Activated CD4-positive, alpha-beta T cell treated with anti-CD3 and anti-CD28 coated beads, Interleukin-2, Interleukin-4, amounts not matched to agents 100 ng/mL and 50 ng/mL, durations not matched to agents 16 hours and 8 hours (primary cell): ENCODE measurements around the gene ARX.

Experiments used
- DNase-seq: peaks from one replicate; pipeline ENCODE4 v3.0.0-alpha.2; 2020; ENCODE audit warnings: low spot score

ARX gene

DNA sequence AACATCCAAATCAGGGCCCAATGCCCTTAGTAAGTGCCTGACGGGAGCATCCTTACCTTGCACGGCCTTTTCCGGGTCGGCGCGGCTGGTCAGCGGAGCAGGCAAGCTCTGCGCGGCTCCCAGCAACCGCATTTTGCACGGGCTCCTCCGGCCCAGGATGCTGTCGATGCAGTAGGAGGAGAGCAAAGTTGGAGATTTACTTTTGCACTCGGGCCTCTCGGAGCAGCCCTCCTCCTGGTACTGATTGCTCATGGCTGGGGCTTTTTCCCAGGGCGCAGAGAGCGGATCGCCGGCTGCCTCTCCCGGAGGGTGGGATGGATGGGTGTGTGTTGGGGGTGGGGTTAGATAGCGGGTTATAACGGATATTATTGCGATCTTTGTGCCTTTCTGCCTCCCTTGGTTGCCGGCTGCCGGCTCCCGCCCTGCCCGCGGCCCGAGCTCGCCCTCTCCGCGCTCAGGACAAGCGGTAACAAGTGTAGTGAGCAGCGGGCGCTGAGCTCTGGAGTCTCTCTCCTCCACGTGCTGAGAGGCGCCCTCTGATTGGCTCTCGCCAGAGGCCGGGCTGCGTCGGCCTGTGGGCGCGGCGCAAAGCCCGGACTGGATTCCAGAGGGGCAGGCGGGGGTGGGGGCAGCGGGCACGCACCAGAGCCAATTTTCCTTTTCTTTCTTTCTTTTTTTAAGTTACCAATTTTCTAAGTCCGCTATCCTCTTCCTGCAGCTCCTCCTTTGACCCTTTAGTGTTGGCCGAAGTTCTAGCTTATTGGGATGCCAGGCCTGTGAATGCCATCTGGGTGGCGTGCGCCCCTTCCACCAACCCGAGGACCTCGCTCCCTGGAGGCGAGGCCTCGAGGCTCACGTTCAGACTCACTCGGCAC, at the start of gene ARX:
TSS of gene ARX (minus strand) at position 480 of the 875 bp plus-strand sequence. CDS start at position 252, 228 bp downstream.
- DNase-seq = peak; percentile 31

DNA sequence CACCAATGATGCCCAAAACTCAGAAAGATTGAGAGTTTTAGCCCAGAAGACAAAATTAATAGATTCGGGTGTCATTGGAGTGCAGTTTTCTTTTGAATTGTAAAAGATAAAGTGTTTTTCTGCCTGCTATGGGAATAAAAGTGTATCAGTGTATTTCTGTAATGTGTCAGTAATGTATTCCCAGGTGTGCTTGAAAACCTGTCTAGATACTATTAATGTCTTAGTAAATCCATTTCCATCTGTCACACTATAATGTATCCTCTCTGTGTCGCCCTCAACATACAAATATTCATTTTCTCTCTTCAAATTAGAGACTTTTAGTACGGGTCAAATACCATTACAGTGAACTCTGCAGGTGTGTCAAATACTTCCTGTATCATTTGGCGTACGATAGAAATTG, 43.5 kb upstream of the ARX start:
- no peak for DNase-seq

DNA sequence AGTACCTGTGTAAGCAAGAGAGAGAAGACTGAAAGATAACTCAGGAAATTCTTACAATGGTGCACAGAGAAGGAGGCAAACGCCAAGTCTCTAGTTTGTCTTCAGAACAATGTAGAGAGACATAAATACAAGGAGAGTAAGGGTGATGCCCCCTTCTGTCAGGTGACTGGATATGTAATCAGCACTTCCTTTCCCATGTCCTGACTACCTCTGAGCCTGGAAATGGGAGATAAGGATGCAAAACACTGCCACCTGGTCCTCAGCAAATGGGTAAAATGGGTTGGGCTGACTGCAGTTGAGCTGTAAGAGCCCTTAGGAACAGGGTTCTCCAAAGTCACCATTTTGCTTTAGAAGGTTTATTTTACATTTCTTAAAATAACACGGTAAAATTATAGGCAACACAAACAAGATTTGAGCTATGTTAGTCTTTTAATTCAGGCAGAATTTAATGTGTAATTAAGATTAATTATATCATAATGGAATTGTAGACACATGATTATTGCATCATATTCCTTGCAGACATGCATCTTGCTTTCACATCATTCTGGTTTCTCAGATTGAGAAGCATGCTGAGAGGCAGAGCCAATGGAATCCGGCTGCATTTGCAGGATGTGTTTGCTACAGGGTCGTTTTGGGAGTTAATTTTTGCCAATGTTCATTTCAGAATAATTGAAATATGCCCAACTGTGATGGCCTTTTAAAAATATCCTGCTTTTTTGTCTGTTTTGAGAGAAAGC, 37.2 kb upstream of the ARX start:
- DNase-seq = no peak

GRCh38 chrX:25049971-25050370, 34.2 kb upstream of the ARX start:
- no peak for DNase-seq

DNA sequence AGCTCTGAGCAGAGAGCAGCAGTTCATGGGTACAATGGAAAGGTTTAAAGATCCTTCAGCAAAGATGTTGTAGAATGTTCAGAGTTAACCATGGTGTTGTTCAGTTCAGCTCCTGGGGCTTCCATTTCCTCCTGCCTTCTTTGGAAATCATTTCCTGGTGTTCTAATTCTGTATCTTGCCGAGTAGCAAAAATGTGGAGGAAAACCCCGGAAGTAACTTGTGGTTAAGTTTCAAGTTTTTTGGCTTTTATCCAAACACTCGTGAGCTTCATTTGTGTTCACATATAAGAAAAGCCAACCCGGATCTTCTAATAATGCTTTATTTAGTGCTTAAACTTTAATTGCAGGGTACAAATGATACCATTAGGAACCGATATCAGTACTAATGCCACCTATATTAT, 33.6 kb upstream of the ARX start:
- DNase-seq = no peak

DNA sequence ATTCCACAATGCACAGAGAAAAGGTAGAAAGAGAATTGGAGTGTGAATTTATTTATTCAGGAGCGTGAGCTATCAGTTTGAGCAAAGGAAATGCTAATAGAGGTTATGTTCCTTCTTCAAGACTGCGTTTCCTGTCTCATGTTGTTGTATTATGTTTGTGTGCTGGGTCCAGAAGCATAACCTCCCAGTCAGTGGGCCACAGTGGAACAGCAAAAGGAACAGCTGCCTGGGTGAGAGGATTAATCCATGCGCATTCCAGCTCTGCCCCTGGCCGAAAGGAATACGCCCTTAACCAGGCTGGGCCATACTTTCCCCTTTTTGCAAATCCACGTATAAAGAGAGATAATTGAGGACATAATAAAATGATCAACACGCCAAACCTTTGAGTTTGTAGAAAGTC, 32.4 kb upstream of the ARX start:
- no peak for DNase-seq

- DNase-seq = no peak
Measured at GRCh38 chrX:25043192-25043591, 27.4 kb upstream of the ARX start.

DNA sequence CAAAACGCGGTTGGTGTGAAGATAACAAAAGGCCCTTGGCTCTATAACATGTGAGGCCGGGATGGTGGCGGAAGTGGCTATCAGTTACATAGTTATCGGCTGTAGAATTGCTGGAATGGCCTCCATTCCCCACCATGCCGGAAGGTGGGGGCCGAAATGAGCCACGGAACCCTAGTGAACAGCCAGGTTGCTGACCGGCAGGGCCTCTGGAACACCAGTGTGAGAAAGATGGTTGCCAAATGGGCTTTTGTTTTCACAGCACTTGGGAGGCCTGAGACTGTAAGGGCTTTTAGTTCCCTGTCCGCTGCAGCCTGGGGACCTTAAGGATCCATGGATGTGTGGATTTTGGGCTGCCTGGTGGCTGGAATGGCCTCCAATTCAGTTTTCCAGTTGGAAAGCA, 23.3 kb upstream of the ARX start:
- DNase-seq = no peak

DNA sequence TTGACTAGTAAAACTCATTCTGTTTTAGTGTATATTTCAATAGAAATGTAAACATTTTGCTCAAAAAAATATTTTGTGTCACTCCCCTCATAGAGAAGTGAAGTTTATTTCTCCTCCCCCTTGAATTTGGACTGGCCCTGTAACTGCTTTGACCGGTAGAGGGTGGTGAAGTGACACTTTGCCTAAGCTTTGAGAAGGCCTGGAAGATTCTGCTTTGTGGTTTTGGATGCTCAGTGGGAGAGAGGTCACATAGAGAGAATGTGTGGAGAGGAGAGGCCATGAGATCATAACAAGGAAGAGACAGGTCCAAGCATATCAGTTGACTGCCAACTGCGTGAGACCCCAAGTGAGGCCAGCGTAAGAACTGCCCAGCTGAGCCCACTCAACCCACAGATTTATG, 19.1 kb upstream of the ARX start:
- DNase-seq = no peak

- DNase-seq = no peak
Measured at GRCh38 chrX:25029288-25029825, 13.6 kb upstream of the ARX start.

GRCh38 chrX:25028726-25029125, 13.0 kb upstream of the ARX start:
- DNase-seq = no peak

DNA sequence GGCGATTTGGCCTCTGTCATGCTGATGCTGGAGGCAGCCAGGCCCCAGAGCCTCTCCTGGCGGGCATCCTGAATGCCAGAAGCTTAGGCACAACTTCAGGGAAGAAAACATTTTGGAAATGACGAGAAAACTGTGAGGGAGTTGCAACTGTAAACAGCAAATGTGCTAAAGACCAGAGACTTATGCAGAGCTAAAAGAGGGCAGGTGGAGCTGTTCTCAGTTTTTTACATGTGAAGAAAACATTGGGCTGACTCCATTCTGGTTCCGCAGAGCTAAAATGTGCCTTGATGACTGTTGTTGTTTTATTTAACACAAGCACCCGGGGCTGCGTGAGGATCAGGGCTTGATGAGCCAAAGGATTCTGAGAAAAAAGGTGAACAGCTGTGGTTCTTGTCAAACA, 10.8 kb upstream of the ARX start:
- DNase-seq = no peak

- DNase-seq = no peak
Measured at GRCh38 chrX:25025615-25026014, 9.8 kb upstream of the ARX start.

- no peak for DNase-seq
Measured at GRCh38 chrX:25023908-25024307, 8.1 kb upstream of the ARX start.

GRCh38 chrX:25022499-25023325, 6.9 kb upstream of the ARX start:
- no peak for DNase-seq

DNA sequence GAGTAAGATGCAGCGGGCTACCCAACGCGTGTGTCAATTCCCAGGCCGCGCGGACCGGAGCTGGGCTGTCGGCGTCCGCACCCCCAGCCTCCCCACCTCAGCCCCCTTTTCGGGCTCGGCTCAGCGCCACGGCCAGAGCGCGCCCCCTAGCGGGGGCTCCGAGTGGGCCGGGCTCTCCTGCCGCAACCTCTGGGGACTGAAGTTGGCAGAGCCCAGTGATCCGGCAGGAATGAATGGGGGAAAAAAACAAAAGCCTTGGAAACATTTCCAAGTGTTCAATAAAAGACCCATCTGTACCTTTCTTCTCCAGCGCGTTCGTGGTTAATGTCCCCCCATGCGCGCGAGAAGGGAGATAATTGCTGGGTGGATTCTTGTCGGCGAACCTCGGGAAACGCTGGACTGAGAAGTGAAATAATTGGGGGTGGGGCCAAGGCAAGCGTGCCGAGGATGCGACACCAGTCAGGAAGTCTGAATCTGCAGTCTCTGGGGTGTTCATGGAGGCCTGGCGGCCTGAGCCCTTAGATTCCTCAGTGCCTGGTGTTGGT, 5.2 kb upstream of the ARX start:
- DNase-seq = peak; percentile 22

DNA sequence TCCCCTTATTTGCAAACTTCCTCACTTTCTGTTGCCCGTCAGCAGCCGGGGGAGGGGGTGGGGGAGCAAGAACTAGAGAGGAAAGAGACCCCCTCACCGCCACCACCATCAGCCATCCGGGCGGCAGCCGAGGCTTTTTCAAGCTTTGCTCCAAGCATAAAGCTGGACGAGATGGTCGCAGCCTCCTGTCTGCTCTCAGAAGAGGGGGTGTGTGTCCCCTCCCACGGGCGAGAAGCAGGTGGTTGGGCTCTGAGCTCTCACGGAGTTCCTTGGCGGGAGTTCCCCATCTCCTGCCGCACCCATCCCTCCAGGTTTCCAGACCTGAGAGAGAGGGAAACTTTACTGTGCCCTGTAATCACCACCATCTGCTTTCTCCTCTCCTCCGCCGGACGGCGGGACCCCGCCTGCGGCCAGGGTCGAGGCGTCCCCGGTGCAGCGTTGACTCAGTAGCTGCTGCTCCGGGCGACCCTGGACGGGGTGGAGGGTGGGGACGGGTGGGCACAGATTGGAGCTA, 4.7 kb upstream of the ARX start:
- DNase-seq = no peak

GRCh38 chrX:25019707-25020390, 4.1 kb upstream of the ARX start:
- no peak for DNase-seq

DNA sequence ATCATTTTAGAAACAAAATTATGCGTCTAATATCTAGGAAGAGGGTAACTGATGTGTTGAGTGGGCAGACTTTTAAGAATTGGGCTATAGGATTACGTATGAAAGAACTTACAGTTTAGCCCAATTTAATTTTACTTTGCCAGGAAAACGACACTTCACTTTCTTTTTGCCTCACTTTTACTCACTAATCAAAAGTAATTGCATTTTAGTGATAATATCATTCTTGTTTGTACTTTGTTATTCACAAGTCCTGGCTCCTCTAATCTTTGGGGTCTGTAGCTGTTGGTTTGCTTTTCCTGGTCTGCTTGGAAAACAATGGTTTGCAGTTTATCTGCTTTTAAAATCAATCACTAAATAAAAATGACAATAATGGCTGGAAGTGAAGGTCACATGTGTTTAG, 2.9 kb upstream of the ARX start:
- DNase-seq = no peak

DNA sequence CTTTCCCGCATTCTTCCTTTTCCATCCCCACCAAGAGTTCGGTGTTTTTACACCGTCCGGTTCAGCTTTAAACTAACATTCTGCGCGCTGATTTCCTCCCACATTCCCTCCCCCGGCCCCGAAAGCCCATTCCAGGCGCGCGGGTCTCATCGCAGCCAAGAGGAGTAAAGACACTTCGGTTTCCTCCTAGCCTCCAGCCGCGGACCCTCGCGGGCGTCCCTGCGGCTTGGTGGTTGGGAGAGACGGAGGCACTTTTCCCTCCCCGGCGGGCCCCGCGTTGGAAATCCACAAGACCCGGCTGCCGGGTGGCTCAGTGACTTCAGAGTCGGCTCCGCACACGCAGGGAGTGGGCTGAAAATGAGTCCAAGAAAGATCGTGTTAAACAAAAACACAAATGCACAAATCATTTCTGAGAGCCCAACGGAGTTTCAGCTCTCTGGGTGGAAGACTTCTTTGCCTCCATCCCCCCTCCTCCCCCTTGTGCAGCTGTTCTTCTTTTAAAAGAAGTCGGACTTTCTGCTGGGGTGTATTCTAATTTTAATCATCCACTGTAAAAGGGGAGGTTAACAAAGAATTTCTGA, 2.0 kb upstream of the ARX start:
- no peak for DNase-seq
